ENCODE data around the gene EMD. TPM values are rescaled to one million over a fixed set of nuclear protein-coding genes. Genes with fewer than 3 reads are reported as not detected.

Gene EMD
- total RNA-seq, 1 experiment from 2014 or later: 79.6 TPM

GRCh38 chrX:154381271-154381670 is 2.2 kb downstream of the EMD start:
- no peak overlapping the region for H3K4me3 ChIP-seq (ENCODE audit: low read depth, low read length, poor library complexity, severe bottlenecking)
- no TSS peak for BruUV-seq (replicated peaks)

GRCh38 chrX:154382483-154383069 is 3.5 kb downstream of the EMD start:
- no TSS peak for BruUV-seq (replicated peaks)
- no peak for DNase-seq (ENCODE audit: low spot score)
- no peak overlapping the region for H3K27ac ChIP-seq (ENCODE audit: low read depth, low read length, poor library complexity, severe bottlenecking)
- ChIA-PET POLR2A (ENCODE audit: low non-redundant PET) (no interaction called here), CTCF (no interaction called here)
- no peaks in the 10 kb centered on the region for H3K27me3 ChIP-seq (replicated peaks; ENCODE audit: insufficient read depth, low read depth, low read length, poor library complexity)
- H3K4me3 ChIP-seq (ENCODE audit: low read depth, low read length, poor library complexity, severe bottlenecking): no peak overlapping the region
- intact Hi-C loops (cut with micrococcal nuclease; ENCODE audit: unreplicated experiment): no loop called here
- no peaks in the 10 kb centered on the region for H3K4me1 ChIP-seq (ENCODE audit: insufficient read depth, low read length, poor library complexity, severe bottlenecking)
- H3K9me3 ChIP-seq (ENCODE audit: low read depth, low read length, poor library complexity, severe bottlenecking): no peaks in the 10 kb centered on the region
- no peaks in the 10 kb centered on the region for H3K36me3 ChIP-seq (ENCODE audit: insufficient read depth, low read length, poor library complexity, severe bottlenecking)
- TF ChIP-seq EZH2 (IDR thresholded peaks at IDR 0.05; ENCODE audit: borderline replicate concordance, low read depth, low read length, poor library complexity, severe bottlenecking): no peak
- no peak for TF ChIP-seq CTCF (conservative IDR thresholded peaks at IDR 0.05; ENCODE audit: low read depth, low read length)

More at GRCh38 chrX:154381271-154381670, 2.2 kb downstream of the EMD start:
- ChIA-PET POLR2A (ENCODE audit: low non-redundant PET) (interaction anchor here (0.7 kb wide), 1 partner anchor 22 kb away, joined by 3 read pairs; no protein-coding TSS in a partner anchor), CTCF (no interaction called here)
- Histone ChIP-seq H3K4me1 (ENCODE audit: insufficient read depth, low read length, poor library complexity, severe bottlenecking) (no peaks in the 10 kb centered on the region), H3K9me3 (ENCODE audit: low read depth, low read length, poor library complexity, severe bottlenecking) (no peaks in the 10 kb centered on the region), H3K27me3 (replicated peaks; ENCODE audit: insufficient read depth, low read depth, low read length, poor library complexity) (no peaks in the 10 kb centered on the region), H3K27ac (ENCODE audit: low read depth, low read length, poor library complexity, severe bottlenecking) (no peak overlapping the region), H3K36me3 (ENCODE audit: insufficient read depth, low read length, poor library complexity, severe bottlenecking) (no peaks in the 10 kb centered on the region)
- DNase-seq (ENCODE audit: low spot score): no peak
- intact Hi-C loops (cut with micrococcal nuclease; ENCODE audit: unreplicated experiment): no loop called here
- TF ChIP-seq EZH2 (IDR thresholded peaks at IDR 0.05; ENCODE audit: borderline replicate concordance, low read depth, low read length, poor library complexity, severe bottlenecking) (no peak), CTCF (conservative IDR thresholded peaks at IDR 0.05; ENCODE audit: low read depth, low read length) (no peak)

GRCh38 chrX:154383359-154384283 is 4.5 kb downstream of the EMD start:
- Histone ChIP-seq H3K4me3 (ENCODE audit: low read depth, low read length, poor library complexity, severe bottlenecking) (no peak overlapping the region), H3K4me1 (ENCODE audit: insufficient read depth, low read length, poor library complexity, severe bottlenecking) (no peaks in the 10 kb centered on the region), H3K27me3 (replicated peaks; ENCODE audit: insufficient read depth, low read depth, low read length, poor library complexity) (no peaks in the 10 kb centered on the region), H3K36me3 (ENCODE audit: insufficient read depth, low read length, poor library complexity, severe bottlenecking) (no peaks in the 10 kb centered on the region), H3K27ac (ENCODE audit: low read depth, low read length, poor library complexity, severe bottlenecking) (no peak overlapping the region), H3K9me3 (ENCODE audit: low read depth, low read length, poor library complexity, severe bottlenecking) (no peaks in the 10 kb centered on the region)
- intact Hi-C loops (cut with micrococcal nuclease; ENCODE audit: unreplicated experiment): no loop called here
- BruUV-seq (replicated peaks): no TSS peak
- CTCF ChIA-PET: interaction anchor here (1.3 kb wide), 1 partner anchor 10 kb away, joined by 4 read pairs; no protein-coding TSS in a partner anchor
- no peak for DNase-seq (ENCODE audit: low spot score)
- no peak for TF ChIP-seq EZH2 (IDR thresholded peaks at IDR 0.05; ENCODE audit: borderline replicate concordance, low read depth, low read length, poor library complexity, severe bottlenecking)
- TF ChIP-seq CTCF (conservative IDR thresholded peaks at IDR 0.05; ENCODE audit: low read depth, low read length): no peak
- POLR2A ChIA-PET (ENCODE audit: low non-redundant PET): no interaction called here
